NOMO-1 (cell line): ENCODE results near the gene ACTR3C.
"Not testable (repeated sequence)": the region's sequence is repeated elsewhere in the genome, so short reads cannot be mapped to it uniquely, and the experiment has no call there.

Experiments
- DNase-seq, 2 experiments: peaks; one replicate each; lab custom pipeline; 2025; ENCODE audit not compliant: unreplicated experiment in 2 of 2; lab: John Stamatoyannopoulos, UW

Gene ACTR3C

DNA sequence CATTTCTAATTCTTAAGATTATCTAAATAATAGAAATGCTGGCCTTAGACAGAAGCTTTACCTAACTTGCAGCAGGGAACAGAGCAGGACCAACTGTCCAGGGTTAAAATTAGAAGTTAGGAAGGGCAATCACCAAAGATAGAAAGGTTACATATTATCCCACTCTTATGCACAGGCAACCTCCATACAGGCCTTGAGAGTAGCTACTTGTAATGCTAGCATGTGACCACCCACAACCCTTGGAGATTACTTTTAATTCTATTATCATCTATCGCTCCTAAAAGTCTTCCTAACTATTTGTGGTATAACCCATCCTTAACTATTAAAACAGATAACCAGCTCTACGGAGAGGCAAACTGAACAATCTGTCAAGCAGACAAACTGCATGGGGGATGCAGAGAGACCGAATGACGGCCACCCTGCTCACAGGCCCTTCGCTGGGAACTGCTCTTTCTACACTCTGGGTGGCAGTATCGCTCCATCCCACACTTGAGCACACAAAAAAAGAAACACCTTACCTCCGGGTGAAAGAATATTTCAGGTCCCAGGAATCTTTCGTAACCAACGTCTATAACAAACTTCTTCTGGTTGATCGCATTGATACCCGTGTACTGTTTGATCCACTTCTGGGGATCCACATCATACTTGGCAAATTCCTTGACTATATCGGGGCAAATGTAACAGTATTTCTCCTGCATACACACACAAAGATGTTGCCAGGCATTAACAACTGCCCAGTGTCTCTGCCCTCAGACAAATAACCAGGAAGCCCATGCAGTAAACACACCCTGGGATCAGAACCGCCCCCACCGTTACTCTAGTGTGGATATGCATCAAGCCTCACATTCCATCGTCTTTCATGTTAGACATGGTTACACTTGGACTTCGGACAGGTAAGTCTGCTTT, 37.2 kb downstream of the ACTR3C start:
- DNase-seq: not testable (repeated sequence)

DNA sequence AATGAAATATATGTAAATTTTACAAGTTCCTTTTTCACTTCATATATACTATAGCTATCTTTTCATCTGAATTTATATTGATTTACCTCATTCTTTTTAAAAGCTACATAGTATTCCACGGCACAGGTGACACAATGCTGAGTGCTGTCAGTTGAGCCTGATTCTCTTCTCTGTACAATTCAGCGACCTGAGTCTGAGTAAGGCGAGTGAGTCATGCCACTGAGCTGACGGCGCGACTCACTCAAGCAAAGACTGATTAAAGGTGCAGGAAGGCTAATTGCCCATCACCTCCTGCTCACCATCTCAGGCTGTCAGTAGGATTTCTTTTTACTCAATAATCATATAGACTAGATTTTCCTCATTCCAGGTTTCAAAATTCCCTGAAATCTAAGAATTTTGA, 39.7 kb downstream of the ACTR3C start:
- not testable (repeated sequence) for DNase-seq

DNA sequence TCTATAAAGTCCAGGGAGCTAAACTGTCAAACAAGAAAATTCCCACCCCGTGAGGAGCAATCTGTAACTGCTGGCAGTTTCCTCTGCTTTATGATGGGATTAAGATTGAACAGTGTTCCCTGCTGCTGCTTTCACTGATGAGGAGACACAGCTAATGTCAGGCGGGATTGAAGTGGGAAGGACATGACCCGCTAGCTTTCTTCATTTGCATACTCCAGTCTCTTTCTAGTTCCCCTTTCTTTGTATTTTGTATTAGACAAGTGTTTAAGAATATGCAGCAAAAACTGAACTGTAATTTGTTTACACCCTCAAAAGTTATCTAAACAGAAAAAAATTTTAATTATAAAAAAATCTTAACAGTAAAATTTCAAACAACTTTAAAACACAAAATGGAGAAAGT, 40.2 kb downstream of the ACTR3C start:
- DNase-seq: not testable (repeated sequence)

DNA sequence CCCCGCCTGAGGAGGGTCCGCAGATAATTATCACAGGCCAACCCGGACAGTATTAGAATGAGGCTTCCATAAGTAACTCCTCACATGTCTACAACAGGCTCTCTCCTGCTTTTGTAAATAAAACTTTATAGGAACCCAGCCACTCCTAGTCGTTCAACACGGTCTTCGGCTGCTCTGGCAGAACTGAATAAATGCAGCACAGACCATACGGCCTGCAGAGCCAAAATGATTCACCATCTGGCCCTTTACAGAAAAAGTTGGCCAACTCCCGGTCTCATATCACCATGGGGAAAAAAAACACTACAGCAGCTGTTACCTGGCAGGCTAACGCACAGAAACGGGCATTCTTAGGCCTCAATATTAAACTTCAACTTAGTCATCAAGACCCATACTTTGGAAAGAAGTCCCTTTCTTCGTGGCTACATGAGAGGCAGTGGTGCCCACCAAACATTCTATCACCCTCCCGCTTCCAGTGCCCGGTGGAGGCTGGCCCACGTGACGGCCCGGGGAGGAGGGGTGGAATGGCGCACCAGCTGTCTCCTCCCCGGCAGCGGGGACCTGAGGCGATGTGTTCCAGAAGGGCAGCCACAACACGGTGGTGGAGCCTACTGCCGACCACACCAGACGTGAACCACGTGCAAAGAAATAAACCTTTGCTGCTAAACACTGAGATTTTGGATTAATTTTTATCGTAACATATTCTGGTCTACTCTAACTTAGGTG, 41.5 kb downstream of the ACTR3C start:
- DNase-seq: not testable (repeated sequence)

DNA sequence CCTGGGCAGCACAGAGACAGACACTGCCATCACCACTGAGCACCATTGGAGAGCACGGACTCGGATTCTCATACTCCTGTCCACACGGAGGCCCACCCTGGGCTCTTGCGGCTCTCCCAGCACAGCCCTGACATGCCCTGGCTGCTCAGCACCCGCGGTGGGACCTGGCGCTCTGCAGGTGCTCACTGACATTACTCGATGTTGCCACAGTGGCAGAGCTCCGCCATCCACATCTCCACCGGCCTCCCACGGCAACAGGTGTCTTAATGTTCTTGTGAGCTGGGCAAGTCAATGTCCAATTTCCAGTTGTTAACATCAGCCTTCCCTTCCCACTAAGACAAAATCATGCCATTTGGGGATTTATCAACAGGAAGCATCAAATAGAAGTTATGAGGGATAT, 45.0 kb downstream of the ACTR3C start:
- not testable (repeated sequence) for DNase-seq

DNA sequence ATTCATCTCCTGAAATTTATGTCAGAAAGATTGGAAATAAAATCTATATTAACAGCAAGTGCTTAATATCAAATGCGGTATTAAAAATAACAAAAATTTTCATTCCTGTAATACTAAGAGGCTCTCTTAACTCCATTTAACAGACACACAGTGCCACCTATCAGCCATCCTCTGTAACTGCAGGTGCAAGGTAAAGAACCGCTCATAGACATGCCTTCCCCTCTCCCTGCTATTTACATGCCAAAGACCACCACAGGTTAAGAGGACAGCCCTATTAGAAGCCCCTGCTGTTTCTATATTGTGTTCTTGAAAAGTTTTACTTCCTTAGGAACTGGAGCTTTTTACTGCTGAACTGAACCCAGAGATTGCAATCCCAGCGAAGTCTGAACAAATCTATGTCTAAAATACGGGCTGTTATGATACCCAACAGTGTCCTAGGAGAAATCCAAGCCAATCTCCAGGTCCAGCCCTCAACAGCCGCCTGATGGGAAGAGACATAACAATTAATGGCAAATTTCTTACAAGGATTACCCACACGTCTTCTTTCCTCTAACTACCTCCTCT, 47.1 kb downstream of the ACTR3C start:
- not testable (repeated sequence) for DNase-seq

DNA sequence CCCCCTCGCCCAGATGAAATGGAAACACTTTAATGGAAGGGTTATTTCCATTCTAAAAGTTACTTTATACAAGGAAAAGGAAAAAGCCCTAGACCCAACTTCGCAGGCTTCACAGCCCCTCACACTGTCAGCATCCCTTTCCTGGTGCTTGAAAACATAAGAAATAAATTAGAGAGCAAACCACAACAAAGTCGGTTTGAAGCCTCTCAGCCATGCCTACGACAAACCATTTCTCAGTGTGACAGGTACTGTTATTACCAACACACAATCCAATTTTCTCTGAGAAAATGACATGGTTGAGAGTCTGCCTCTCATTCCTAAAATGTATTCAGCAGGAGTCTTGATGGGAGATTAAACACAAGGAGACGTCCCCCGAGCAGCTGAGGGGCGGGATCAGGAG, 51.4 kb downstream of the ACTR3C start:
- DNase-seq: not testable (repeated sequence)

DNA sequence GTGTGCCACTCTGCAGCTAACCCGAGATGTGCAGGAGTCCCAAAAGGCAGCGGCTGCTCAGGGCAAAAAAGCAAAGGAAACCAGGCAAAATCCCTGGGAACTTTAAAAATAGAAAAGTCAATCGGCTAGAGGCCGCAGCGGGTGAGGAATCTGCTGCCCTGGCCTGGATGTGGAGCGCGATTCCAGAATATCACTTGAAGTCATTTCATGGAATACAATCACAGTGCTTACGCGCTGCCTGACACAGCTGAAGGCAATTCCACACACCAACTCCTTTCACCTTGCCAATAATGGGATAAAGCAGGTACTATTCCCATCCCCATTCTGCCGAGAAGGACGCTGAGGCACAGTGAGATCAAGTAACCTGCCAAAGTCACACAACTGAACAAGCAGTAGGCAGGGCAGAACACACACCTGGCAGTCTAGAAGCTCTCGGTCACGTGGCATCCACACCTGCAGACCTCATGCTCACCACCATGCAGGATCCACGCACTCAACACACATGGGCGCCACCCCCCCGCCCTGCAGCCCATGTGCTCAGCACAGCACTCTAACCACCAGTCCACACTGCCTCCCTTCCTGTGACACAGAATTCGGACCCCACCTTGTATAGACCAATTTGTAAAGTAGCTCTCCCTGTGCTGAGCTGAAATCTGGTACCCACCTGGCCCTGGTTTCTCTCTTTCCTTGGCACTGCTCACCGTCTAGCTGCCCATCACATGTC, 53.1 kb downstream of the ACTR3C start:
- not testable (repeated sequence) for DNase-seq

DNA sequence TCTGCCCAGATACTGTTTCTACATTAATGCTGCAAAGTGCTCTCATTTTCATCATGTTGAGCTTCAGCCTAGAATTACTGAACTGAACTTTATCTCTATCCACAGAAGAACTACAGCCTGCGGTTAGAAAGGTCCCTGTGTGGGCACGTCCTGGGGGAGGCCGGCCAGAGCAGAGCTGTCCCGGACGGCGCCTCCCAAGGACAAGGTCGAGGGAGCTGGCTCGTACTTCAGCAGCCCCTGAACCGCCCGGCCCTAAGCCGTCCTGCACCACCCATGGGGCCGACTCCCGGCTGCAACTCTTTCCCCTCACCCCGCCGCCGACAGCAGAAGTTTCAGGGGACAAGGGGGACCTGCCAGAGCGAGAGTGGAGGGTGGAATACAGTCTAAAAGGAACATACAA, 54.5 kb downstream of the ACTR3C start:
- not testable (repeated sequence) for DNase-seq

DNA sequence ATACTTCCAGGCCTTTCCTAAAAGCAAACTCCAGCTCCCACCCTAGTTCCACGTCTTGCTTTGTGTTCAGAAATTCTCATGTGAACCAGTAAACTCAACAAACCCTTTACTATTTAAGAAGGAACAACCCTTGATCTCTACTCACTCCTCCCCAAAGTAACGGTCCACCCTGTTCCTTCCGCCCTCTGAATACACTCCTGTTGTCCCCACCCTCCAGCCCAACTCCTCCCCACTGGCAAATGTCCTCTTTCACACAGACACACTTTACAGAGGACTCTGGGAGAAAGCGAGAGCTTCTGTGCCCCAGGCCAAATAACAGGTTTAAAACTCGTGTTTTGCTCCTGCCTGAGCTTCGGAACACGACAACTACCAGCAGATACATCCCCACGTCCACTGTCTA, 55.1 kb downstream of the ACTR3C start:
- DNase-seq: not testable (repeated sequence)

DNA sequence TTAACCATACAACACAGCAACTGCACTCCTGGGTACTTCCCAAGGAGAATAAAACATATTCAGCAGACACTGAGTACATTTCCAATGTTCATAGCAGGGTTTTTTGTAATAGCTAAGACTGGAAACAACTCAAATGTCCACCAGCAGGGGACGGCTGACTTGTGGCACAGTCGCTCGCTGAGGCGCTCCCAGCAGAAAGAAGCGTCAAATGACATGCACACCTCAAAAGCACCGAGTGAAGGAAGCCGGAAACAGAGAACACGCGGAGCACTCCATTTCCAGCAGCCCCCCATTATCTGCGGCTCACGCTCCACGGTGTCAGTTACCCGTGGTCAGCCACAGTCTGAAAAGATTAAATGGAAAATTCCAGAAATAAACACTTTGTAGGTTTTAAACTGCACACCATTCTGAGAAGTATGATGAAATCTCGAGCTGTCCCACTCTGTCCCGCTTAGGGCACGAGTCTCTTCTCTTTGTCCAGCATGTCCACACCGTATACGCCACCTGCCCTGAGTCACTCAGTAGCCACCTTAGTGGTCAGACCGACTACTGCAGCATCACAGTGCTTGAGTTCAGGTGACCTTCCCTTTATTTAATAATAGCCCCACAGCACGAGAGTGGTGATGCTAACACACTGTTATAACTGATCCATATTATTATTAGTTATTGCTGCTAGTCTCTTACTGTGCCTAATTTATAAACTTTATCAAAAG, 56.2 kb downstream of the ACTR3C start:
- not testable (repeated sequence) for DNase-seq

DNA sequence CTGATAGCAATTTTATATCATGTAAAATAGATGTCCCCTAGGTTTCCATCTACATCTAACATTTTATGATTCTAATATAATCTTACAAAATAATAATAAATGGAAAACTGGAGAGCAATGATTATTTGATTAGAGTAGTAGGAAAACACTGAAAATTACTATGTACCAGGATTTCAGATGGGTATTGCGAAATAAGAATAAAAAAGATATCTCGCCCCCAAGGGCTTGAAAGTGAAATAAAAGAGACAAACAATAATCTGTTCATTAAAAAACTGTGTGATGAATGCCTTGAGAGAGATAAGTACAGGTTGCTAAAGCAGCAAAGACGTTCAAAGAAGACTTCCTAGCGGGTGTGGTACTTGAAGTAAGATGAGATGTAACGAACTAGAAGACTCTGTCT, 60.7 kb downstream of the ACTR3C start:
- not testable (repeated sequence) for DNase-seq

DNA sequence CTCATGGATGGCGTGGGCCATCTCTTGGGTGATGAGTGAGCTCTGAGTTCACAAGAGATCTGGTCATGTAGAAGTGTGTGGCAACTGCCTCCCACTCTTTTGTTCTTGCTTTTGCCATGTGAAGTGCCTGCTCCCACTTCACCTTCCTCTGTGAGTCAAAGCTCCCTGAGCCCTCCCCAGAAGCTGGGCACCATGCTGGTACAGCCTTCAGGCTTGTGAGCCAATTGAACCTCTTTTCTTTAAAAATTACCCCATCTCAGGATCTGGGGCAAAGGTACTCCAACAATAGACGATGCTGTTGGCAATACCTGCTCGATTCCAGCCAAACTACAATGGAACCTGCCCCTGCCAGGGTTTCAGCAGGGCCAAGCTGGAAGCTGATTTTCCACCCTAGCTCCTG, 75.6 kb downstream of the ACTR3C start:
- DNase-seq: not testable (repeated sequence)

DNA sequence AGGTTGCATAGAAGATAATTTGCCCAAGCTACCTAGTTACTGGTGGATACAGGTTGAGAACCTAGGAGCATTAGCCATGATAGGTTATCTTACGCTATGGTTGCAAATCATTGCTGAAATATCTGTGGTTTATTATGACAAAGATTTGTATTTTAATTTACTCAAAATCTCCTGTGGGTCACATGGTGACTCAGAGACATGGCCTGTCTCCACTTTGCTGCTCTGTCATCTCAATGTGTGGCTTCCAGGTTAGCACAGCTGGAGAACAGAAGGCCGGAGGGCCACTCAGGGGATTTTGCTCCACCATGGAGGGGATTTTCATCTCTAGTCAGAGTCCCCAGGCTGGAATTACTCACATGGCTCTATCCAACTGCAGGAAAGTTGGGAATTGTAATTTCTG, 78.1 kb downstream of the ACTR3C start:
- not testable (repeated sequence) for DNase-seq

DNA sequence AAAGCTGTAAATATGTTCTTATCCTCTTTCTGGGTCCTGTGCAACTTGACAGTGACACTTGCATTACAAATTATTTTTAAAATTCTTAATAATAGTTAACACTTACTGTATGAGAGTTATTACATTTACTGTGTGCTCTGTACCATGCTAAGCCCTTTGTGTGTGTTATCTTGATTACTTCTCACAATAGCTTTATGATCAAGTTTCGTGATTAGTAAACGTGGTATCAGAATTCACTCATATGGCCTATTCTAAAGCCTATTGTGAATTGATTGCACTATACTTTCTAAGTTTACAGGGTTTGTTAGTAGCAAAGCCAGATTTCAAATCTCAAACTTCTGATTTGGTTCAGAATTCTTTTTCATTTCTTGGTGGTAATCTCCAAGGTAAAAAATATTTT, 80.4 kb downstream of the ACTR3C start:
- not testable (repeated sequence) for DNase-seq

DNA sequence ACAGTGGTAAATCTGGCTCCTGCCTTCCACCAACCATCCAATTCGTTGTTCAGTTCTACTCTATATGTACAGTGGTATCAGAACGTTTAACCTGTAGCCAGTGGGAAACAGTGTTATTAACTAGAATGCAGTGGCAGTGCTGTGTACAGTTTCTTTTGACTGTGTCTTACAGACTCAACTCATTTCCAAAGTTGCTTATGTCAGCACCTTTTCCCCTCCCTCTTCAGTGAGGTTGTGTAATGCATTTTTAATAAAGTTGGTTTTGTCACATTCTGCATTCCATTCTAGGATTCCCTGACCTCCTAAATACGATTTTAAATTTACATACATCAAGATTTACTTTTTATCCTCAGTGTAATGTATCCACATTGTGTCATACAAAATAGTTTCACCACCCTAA, 97.9 kb downstream of the ACTR3C start:
- not testable (repeated sequence) for DNase-seq

DNA sequence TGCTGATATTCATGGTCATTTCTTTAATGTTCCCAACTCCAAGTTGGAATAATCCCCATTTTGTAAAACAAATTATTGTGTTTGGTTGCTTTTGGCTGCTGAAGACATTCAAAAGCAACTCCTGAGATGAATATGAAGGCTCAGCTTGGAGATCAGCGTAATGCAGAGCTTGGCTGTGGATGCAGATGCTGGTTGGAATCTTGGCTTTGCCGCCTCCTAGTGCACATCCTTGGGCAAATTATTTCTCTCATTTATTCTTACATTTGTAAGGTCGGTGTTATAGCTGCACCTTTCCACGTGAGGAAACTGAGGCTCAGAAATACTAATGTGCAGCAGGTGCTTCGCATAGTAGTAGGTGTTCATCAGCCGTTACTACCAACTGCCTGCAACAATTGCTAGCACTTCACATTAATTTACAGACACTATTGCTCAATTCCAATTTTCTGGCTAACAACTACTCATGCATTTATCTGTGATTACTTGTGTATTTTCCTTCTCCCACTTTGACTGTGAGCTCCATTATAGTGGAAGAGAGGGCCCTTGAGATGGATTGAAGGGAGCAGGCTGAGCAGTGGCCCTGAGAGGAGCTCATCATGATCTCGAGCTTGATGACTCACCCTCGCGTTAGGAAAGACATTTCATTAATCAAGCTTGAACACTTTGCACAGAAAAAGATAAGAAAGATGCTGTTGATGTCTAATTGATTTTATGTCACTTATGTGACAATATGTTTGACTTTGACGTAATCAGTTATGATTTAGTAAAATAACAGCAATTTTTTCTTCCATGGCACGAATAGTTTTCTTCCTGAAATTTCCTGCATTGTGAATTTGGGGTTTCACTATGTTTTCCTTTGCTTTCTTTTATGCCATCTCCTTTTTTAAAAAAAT, 101.0 kb downstream of the ACTR3C start:
- DNase-seq: not testable (repeated sequence)

DNA sequence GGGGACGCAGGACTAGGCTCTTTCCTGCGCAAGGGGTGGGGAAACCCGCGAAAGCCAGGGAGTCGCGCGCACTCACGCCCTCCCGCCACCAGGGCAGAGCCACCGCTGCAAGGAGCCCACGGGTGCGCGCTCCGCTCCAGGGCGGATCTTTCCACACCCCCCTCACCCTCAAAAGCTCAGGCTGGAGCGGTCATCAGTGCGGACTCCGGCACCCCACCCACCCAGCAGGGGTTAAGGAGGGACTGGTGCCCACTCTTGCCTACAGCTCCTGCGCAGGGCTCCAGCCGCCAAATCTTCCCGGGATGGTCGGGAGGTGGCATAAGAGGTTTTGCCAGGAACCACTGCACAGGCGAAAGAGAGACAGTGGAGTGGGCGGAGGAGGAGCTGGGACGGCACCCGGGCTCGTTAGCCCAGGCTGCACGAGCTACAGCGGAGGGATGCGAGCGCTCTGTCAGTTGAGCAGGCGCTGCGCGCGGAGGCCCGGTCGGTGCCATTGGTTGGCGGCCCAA, 102.6 kb downstream of the ACTR3C start:
- DNase-seq: not testable (repeated sequence)
